Stimulated activated CD8-positive, alpha-beta memory T cell treated with anti-CD3 and anti-CD28 coated beads, Interleukin-4, amount 100 ng/mL, for 48 hours (primary cell): Measurements from ENCODE around the gene IDUA.
"Not testable (repeated sequence)": the region's sequence is repeated elsewhere in the genome, so short reads cannot be mapped to it uniquely, and the experiment has no call there.

Experiments
- DNase-seq: peaks from one replicate; pipeline ENCODE4 v3.0.0-alpha.2; 2020

IDUA gene

GRCh38 chr4:988726-989721, 2.2 kb downstream of the IDUA start:
- DNase-seq = no peak

GRCh38 chr4:989722-990471, 3.1 kb downstream of the IDUA start:
- DNase-seq = no peak

GRCh38 chr4:990746-991367, 4.0 kb downstream of the IDUA start:
- no peak for DNase-seq

GRCh38 chr4:991451-992296, 4.8 kb downstream of the IDUA start:
- DNase-seq = no peak

- no peak for DNase-seq
Observed at GRCh38 chr4:992297-993110, 5.7 kb downstream of the IDUA start.

- no peak for DNase-seq
Observed at GRCh38 chr4:993111-994029, 6.5 kb downstream of the IDUA start, which contains the start of gene SLC26A1. TSS of gene SLC26A1 (minus strand) at chr4:993404. CDS start at chr4:991703, 1,701 bp downstream.

- DNase-seq = no peak
Observed at GRCh38 chr4:995311-996026, 8.6 kb downstream of the IDUA start.

- no peak for DNase-seq
Observed at GRCh38 chr4:996030-996996, 9.5 kb downstream of the IDUA start.

GRCh38 chr4:996997-997374, 10.1 kb downstream of the IDUA start:
- DNase-seq = no peak

- DNase-seq = no peak
Observed at GRCh38 chr4:997375-998071, 10.7 kb downstream of the IDUA start.

GRCh38 chr4:998096-998691, 11.3 kb downstream of the IDUA start:
- no peak for DNase-seq

- DNase-seq = not testable (repeated sequence)
Observed at GRCh38 chr4:999240-999863, 12.5 kb downstream of the IDUA start.

- DNase-seq = no peak
Observed at GRCh38 chr4:999882-1000425, 13.1 kb downstream of the IDUA start.

- DNase-seq = no peak
Observed at GRCh38 chr4:1000686-1001260, 13.9 kb downstream of the IDUA start.

GRCh38 chr4:1001561-1002130, 14.8 kb downstream of the IDUA start:
- no peak for DNase-seq

- no peak for DNase-seq
Observed at GRCh38 chr4:1002131-1002630, 15.3 kb downstream of the IDUA start.
